ENCODE data around the gene SELENOF. TPM values are rescaled to one million over a fixed set of nuclear protein-coding genes. Genes with fewer than 3 reads are reported as not detected.

SELENOF gene
- total RNA-seq, 1 donor from 2014 or later: 95.2 TPM

- Mint-ChIP-seq H3K4me1 (ENCODE audit: low read depth, unreplicated experiment) (no peaks in the 10 kb centered on the region), H3K9me3 (ENCODE audit: unreplicated experiment) (peaks cover 7% of the 10 kb centered on the region), H3K27me3 (ENCODE audit: unreplicated experiment) (peaks cover 2% of the 10 kb centered on the region), H3K36me3 (ENCODE audit: unreplicated experiment) (peaks cover 32% of the 10 kb centered on the region), H3K4me3 (ENCODE audit: unreplicated experiment) (no peak overlapping the region), H3K27ac (ENCODE audit: unreplicated experiment) (no peak overlapping the region)
- no peak for TF ChIP-seq CTCF (IDR thresholded peaks at IDR 0.05; ENCODE audit: partially characterized antibody, unreplicated experiment)
- DNase-seq: no peak
Observed at GRCh38 chr1:86924324-86924960, 10.5 kb upstream of the SELENOF start.

- DNase-seq: no peak
- no peak overlapping the region for H3K4me3 Mint-ChIP-seq (ENCODE audit: unreplicated experiment)
- TF ChIP-seq CTCF (IDR thresholded peaks at IDR 0.05; ENCODE audit: partially characterized antibody, unreplicated experiment): no peak
- peaks cover 7% of the 10 kb centered on the region for H3K9me3 Mint-ChIP-seq (ENCODE audit: unreplicated experiment)
- H3K27me3 Mint-ChIP-seq (ENCODE audit: unreplicated experiment): peaks cover 2% of the 10 kb centered on the region
- H3K4me1 Mint-ChIP-seq (ENCODE audit: low read depth, unreplicated experiment): no peaks in the 10 kb centered on the region
- H3K36me3 Mint-ChIP-seq (ENCODE audit: unreplicated experiment): peaks cover 32% of the 10 kb centered on the region
- no peak overlapping the region for H3K27ac Mint-ChIP-seq (ENCODE audit: unreplicated experiment)
Observed at GRCh38 chr1:86922445-86922844, 8.5 kb upstream of the SELENOF start.

- H3K4me3 Mint-ChIP-seq (ENCODE audit: unreplicated experiment): no peak overlapping the region
- H3K27ac Mint-ChIP-seq (ENCODE audit: unreplicated experiment): no peak overlapping the region
- H3K9me3 Mint-ChIP-seq (ENCODE audit: unreplicated experiment): peaks cover 3% of the 10 kb centered on the region
- TF ChIP-seq CTCF (IDR thresholded peaks at IDR 0.05; ENCODE audit: partially characterized antibody, unreplicated experiment): no peak
- H3K36me3 Mint-ChIP-seq (ENCODE audit: unreplicated experiment): no peaks in the 10 kb centered on the region
- peaks cover 4% of the 10 kb centered on the region for H3K4me1 Mint-ChIP-seq (ENCODE audit: low read depth, unreplicated experiment)
- H3K27me3 Mint-ChIP-seq (ENCODE audit: unreplicated experiment): no peaks in the 10 kb centered on the region
- no peak for DNase-seq
Observed at GRCh38 chr1:86916752-86917151, 2.8 kb upstream of the SELENOF start.

- peaks cover 4% of the 10 kb centered on the region for H3K4me1 Mint-ChIP-seq (ENCODE audit: low read depth, unreplicated experiment)
- TF ChIP-seq CTCF (IDR thresholded peaks at IDR 0.05; ENCODE audit: partially characterized antibody, unreplicated experiment): no peak
- H3K9me3 Mint-ChIP-seq (ENCODE audit: unreplicated experiment): peaks cover 3% of the 10 kb centered on the region
- no peak for DNase-seq
- no peak overlapping the region for H3K4me3 Mint-ChIP-seq (ENCODE audit: unreplicated experiment)
- H3K27me3 Mint-ChIP-seq (ENCODE audit: unreplicated experiment): no peaks in the 10 kb centered on the region
- H3K36me3 Mint-ChIP-seq (ENCODE audit: unreplicated experiment): no peaks in the 10 kb centered on the region
- H3K27ac Mint-ChIP-seq (ENCODE audit: unreplicated experiment): no peak overlapping the region
Observed at GRCh38 chr1:86915737-86916235, 1.9 kb upstream of the SELENOF start.

- H3K36me3 Mint-ChIP-seq (ENCODE audit: unreplicated experiment): peaks cover under 1% of the 10 kb centered on the region
- no peak overlapping the region for H3K27ac Mint-ChIP-seq (ENCODE audit: unreplicated experiment)
- DNase-seq: peak; percentile 58
- H3K9me3 Mint-ChIP-seq (ENCODE audit: unreplicated experiment): peaks cover 3% of the 10 kb centered on the region
- no peak overlapping the region for H3K4me3 Mint-ChIP-seq (ENCODE audit: unreplicated experiment)
- H3K27me3 Mint-ChIP-seq (ENCODE audit: unreplicated experiment): no peaks in the 10 kb centered on the region
- peaks cover 4% of the 10 kb centered on the region for H3K4me1 Mint-ChIP-seq (ENCODE audit: low read depth, unreplicated experiment)
- TF ChIP-seq CTCF (IDR thresholded peaks at IDR 0.05; ENCODE audit: partially characterized antibody, unreplicated experiment): no peak
Observed at GRCh38 chr1:86914998-86915736, 1.2 kb upstream of the SELENOF start.
